ENCODE results near the gene ADAM15.

- no peak for TF ChIP-seq CHD2 (IDR thresholded peaks at IDR 0.05; ENCODE audit: low read length, partially characterized antibody)
- TF ChIP-seq, protein P1, sequence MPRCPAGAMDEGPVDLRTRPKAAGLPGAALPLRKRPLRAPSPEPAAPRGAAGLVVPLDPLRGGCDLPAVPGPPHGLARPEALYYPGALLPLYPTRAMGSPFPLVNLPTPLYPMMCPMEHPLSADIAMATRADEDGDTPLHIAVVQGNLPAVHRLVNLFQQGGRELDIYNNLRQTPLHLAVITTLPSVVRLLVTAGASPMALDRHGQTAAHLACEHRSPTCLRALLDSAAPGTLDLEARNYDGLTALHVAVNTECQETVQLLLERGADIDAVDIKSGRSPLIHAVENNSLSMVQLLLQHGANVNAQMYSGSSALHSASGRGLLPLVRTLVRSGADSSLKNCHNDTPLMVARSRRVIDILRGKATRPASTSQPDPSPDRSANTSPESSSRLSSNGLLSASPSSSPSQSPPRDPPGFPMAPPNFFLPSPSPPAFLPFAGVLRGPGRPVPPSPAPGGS (IDR thresholded peaks at IDR 0.05): no peak
- no peak for TF ChIP-seq CBX8 (IDR thresholded peaks at IDR 0.05)
- TF ChIP-seq, protein P2, sequence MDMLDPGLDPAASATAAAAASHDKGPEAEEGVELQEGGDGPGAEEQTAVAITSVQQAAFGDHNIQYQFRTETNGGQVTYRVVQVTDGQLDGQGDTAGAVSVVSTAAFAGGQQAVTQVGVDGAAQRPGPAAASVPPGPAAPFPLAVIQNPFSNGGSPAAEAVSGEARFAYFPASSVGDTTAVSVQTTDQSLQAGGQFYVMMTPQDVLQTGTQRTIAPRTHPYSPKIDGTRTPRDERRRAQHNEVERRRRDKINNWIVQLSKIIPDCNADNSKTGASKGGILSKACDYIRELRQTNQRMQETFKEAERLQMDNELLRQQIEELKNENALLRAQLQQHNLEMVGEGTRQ (IDR thresholded peaks at IDR 0.05): no peak
- no peak for TF ChIP-seq CEBPB (IDR thresholded peaks at IDR 0.05)
- no peak for TF ChIP-seq PHF8 (IDR thresholded peaks at IDR 0.05; ENCODE audit: borderline replicate concordance, low read depth)
- no peak for TF ChIP-seq SREBF2 (IDR thresholded peaks at IDR 0.05)
- no peak for TF ChIP-seq RCOR1 (IDR thresholded peaks at IDR 0.05; ENCODE audit: low read depth, low read length)
- no peak for TF ChIP-seq POLR2A (IDR thresholded peaks at IDR 0.05; ENCODE audit: low read length)
- TF ChIP-seq, protein P3, sequence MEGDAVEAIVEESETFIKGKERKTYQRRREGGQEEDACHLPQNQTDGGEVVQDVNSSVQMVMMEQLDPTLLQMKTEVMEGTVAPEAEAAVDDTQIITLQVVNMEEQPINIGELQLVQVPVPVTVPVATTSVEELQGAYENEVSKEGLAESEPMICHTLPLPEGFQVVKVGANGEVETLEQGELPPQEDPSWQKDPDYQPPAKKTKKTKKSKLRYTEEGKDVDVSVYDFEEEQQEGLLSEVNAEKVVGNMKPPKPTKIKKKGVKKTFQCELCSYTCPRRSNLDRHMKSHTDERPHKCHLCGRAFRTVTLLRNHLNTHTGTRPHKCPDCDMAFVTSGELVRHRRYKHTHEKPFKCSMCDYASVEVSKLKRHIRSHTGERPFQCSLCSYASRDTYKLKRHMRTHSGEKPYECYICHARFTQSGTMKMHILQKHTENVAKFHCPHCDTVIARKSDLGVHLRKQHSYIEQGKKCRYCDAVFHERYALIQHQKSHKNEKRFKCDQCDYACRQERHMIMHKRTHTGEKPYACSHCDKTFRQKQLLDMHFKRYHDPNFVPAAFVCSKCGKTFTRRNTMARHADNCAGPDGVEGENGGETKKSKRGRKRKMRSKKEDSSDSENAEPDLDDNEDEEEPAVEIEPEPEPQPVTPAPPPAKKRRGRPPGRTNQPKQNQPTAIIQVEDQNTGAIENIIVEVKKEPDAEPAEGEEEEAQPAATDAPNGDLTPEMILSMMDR (IDR thresholded peaks at IDR 0.05): no peak
- TF ChIP-seq ELK1 (IDR thresholded peaks at IDR 0.05; ENCODE audit: low read depth, low read length): no peak
- no peak for TF ChIP-seq TP53 (CRISPR knock-in tag; IDR thresholded peaks at IDR 0.05)
- TF ChIP-seq PBX3 (IDR thresholded peaks at IDR 0.05): no peak
- no peak for TF ChIP-seq BHLHE40 (IDR thresholded peaks at IDR 0.05; ENCODE audit: low read depth, low read length)
Observed at GRCh38 chr1:155009742-155010141, 41.4 kb upstream of the ADAM15 start.

Measured in A549 (cell line).